GM12891 (cell line): ENCODE data around the gene PDE6B.

ENCODE experiments used
- POLR2A ChIP-seq: IDR thresholded peaks from 2 replicates; pipeline ENCODE4 v1.6.1; 2011; ENCODE audit warnings: low read depth, low read length, control low read depth
- POU2F2 ChIP-seq: IDR thresholded peaks from 2 replicates; pipeline ENCODE4 v1.6.1; 2011; ENCODE audit warnings: low read depth, mild to moderate bottlenecking, control low read depth, low read length, moderate library complexity

DNA sequence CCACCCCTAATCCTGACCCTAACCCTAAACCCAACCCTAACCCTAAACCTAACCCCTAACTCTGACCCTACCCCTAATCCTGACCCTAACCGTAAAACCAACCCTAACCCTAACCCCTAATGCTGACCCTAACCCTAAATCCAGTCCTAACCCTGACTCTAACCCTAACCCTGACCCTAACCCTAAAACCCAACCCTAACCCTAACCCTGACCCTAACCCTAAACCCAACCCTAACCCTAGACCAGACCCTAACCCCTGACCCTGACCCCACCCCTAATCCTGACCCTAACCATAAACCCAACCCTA lies 79.6 kb downstream of the PDE6B start:
- no peak for TF ChIP-seq POU2F2
- TF ChIP-seq POLR2A = no peak
